ENCODE results near the gene NPSR1. TPM values are rescaled to one million over a fixed set of nuclear protein-coding genes. Genes with fewer than 3 reads are reported as not detected.

Gene NPSR1
- total RNA-seq, 1 donor from 2014 or later: not detected

DNA sequence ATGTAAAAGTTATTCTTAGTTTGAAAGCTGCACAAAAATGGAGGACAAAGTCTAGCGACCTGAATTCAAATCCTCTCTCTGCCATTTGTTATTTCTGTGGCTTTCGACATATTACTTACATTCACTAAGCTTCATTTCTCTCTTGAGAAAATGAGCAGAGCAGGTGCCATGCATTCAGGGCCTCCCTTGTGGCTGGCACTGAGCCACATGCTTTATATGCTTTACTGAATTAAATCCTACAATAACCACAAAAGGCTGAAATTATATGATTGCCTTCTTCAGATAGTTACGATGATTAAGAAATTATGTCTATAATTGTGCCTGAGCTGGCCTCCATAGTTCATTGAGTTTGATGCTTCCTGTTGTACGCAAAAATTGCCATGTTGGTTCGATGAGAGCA lies 98.7 kb downstream of the NPSR1 start:
- no peaks in the 10 kb centered on the region for H3K36me3 ChIP-seq
- no peaks in the 10 kb centered on the region for H3K9me3 ChIP-seq
- no peak for DNase-seq (ENCODE audit: low spot score in 2 of 2)
- no peaks in the 10 kb centered on the region for H3K4me1 ChIP-seq
- no peak overlapping the region for H3K27ac ChIP-seq
- no peak overlapping the region for H3K4me3 ChIP-seq
- intact Hi-C loops (cut with DNase I): no loop called here
- TF ChIP-seq, protein P1, sequence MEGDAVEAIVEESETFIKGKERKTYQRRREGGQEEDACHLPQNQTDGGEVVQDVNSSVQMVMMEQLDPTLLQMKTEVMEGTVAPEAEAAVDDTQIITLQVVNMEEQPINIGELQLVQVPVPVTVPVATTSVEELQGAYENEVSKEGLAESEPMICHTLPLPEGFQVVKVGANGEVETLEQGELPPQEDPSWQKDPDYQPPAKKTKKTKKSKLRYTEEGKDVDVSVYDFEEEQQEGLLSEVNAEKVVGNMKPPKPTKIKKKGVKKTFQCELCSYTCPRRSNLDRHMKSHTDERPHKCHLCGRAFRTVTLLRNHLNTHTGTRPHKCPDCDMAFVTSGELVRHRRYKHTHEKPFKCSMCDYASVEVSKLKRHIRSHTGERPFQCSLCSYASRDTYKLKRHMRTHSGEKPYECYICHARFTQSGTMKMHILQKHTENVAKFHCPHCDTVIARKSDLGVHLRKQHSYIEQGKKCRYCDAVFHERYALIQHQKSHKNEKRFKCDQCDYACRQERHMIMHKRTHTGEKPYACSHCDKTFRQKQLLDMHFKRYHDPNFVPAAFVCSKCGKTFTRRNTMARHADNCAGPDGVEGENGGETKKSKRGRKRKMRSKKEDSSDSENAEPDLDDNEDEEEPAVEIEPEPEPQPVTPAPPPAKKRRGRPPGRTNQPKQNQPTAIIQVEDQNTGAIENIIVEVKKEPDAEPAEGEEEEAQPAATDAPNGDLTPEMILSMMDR (IDR thresholded peaks at IDR 0.05): no peak
- no peaks in the 10 kb centered on the region for H3K27me3 ChIP-seq

DNA sequence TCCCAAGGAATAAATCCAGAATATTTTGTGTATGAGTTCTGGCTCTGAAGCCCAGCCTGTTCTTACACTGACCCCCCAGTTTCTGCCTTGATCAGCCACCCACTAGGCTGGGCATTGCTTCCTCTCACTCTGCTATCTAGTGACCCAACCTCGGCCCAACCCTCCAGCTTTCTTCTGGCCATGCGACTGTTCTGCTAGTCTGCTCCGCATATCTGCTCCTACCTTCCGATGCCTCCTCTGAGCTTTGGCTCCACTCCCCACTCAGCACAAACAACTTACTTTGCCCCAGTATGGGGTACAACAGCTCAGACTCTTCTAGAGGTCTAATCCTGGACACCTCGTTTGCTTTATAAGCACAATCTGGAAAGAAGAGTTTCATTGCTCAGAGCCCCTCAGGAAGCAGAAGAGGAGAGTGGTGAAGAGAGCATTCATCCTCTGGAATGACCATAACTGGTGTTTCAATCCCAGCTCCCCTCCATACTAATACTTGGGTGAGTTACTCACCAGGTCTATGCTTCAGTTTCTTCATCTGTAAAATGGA lies 99.6 kb downstream of the NPSR1 start:
- no peak for DNase-seq (ENCODE audit: low spot score in 2 of 2)
- Histone ChIP-seq H3K4me3 (no peak overlapping the region), H3K9me3 (no peaks in the 10 kb centered on the region), H3K27me3 (no peaks in the 10 kb centered on the region), H3K4me1 (no peaks in the 10 kb centered on the region), H3K36me3 (no peaks in the 10 kb centered on the region), H3K27ac (no peak overlapping the region)
- TF ChIP-seq, protein P1 (IDR thresholded peaks at IDR 0.05): no peak
- intact Hi-C loops (cut with DNase I): no loop called here

DNA sequence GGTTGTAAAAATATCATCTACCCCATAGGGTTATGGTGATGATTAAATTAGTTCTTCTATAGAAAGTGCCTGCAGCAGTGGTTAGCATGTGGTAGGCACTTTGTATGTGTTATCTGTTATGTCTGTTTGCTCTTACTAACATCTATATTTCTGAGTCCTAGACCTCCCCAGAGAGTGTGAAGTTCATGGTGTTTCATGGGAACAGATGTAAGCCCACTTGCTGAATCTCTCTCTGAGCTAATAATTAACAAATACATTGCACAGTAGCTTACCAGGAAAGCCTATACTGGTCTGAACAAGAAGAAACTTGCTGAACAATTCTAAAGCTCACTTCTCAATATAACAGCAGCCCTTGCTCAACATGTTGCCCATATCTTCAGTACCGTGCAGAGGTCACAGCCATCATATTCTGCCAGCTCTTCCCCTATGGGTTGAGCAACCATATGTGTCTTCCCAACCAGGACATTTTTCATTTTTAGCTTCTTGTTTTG lies 100.1 kb downstream of the NPSR1 start:
- intact Hi-C loops (cut with DNase I): no loop called here
- Histone ChIP-seq H3K27ac (no peak overlapping the region), H3K27me3 (no peaks in the 10 kb centered on the region), H3K4me3 (no peak overlapping the region), H3K9me3 (no peaks in the 10 kb centered on the region), H3K4me1 (no peaks in the 10 kb centered on the region), H3K36me3 (no peaks in the 10 kb centered on the region)
- no peak for DNase-seq (ENCODE audit: low spot score in 2 of 2)
- TF ChIP-seq, protein P1 (IDR thresholded peaks at IDR 0.05): no peak

DNA sequence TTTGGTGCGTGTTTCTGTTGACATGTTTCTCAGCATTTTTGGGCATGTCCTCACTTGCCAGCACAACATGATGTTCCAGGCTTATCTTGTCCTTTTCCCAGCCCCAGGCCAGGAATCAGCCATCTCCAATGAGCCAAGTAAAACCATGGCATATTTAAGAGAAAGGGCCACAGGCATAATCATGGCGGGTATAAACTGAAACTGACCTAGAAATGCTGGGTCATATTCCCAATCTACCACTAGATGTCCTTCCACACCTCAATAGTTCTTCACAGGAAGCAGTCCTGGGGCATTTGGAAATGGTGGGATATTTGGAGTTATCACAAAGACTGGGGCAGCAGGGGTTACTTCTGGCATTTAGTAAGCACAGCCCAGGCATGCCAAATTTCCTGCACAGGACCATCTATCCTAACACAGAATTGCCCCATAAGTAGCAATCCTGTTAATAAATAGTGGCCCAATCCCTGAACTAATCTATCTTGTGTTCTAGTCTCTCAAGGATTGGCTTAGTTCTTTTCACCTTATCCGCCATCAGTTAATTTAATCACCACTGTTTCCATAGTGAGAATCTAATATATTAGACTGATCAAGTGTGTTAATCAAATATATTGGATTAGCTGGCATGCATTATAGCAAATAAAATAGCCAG lies 101.6 kb downstream of the NPSR1 start:
- intact Hi-C loops (cut with DNase I): no loop called here
- Histone ChIP-seq H3K36me3 (no peaks in the 10 kb centered on the region), H3K27ac (no peak overlapping the region), H3K4me1 (no peaks in the 10 kb centered on the region), H3K27me3 (no peaks in the 10 kb centered on the region), H3K4me3 (no peak overlapping the region), H3K9me3 (no peaks in the 10 kb centered on the region)
- DNase-seq (ENCODE audit: low spot score in 2 of 2): no peak
- TF ChIP-seq, protein P1 (IDR thresholded peaks at IDR 0.05): peak in 1 of 3 experiments; percentile 28

DNA sequence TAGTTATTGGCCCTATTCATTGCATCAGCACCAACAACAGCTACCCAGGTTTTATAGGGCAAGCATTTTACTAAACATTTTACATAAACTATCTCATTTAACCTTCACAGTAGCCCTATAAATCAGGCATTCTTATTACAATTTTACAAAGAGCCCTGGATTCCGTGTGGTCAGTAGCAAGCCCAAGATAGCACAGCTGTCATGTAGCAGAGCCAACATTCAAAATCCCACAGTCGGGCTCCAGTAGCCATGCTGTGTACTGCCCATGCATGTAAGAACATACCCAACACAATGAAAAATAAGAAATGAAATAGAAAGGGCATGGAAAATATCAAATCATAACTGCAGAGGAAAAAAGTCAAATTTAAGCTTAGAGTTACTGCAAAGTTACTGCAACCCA lies 102.3 kb downstream of the NPSR1 start:
- DNase-seq (ENCODE audit: low spot score in 2 of 2): no peak
- no peaks in the 10 kb centered on the region for H3K27me3 ChIP-seq
- H3K36me3 ChIP-seq: no peaks in the 10 kb centered on the region
- H3K27ac ChIP-seq: no peak overlapping the region
- H3K4me3 ChIP-seq: no peak overlapping the region
- TF ChIP-seq, protein P1 (IDR thresholded peaks at IDR 0.05): no peak
- intact Hi-C loops (cut with DNase I): no loop called here
- no peaks in the 10 kb centered on the region for H3K4me1 ChIP-seq
- no peaks in the 10 kb centered on the region for H3K9me3 ChIP-seq
